K562 (cell line): ENCODE measurements around the gene MRPL41. TPM values are rescaled to one million over a fixed set of nuclear protein-coding genes. Genes with fewer than 3 reads are reported as not detected.

Source experiments
- BRD4 ChIP-seq: fragments of 200-600 bp; sonication (generic); IDR thresholded peaks from 2 replicates; pipeline ENCODE4 v1.6.1; 2017; ENCODE audit warnings: inconsistent platforms
- FOXM1 ChIP-seq, 2 experiments: fragments of 450-650 bp in 1 of 2; sonication (generic) in 1 of 2; formaldehyde crosslinking in 1 of 2; IDR thresholded peaks; 2 replicates each; pipeline versions ENCODE4 v1.6.1 to v1.9.0; 2017 to 2022; ENCODE audit warnings: low read depth in 2 of 2, mild to moderate bottlenecking in 2 of 2, missing genetic modification reagents in 1 of 2, moderate library complexity in 1 of 2
- HDAC1 ChIP-seq, 2 experiments: fragments of 450-650 bp; IDR thresholded peaks; 2 replicates each; pipeline ENCODE4 v1.6.1; 2016 to 2017; ENCODE audit warnings: inconsistent platforms in 1 of 2, mild to moderate bottlenecking in 1 of 2, moderate library complexity in 1 of 2
- KDM2B ChIP-seq: fragments of 250-450 bp; sonication (Bioruptor Pico); IDR thresholded peaks from 2 replicates; pipeline ENCODE4 v1.8.0; 2021; ENCODE audit warnings: mild to moderate bottlenecking, moderate library complexity
- MCM5 ChIP-seq: fragments of 450-650 bp; IDR thresholded peaks from 2 replicates; pipeline ENCODE4 v1.6.1; 2016; ENCODE audit warnings: low read depth
- MYBL2 ChIP-seq, 2 experiments: fragments of 450-650 bp in 1 of 2; sonication (generic) in 1 of 2; formaldehyde crosslinking in 1 of 2; IDR thresholded peaks; 2 replicates each; pipeline versions ENCODE4 v1.6.1 to v1.8.1; 2017 to 2022; ENCODE audit warnings: borderline replicate concordance in 1 of 2, inconsistent platforms in 1 of 2, low read depth in 1 of 2, mild to moderate bottlenecking in 1 of 2, missing genetic modification reagents in 1 of 2, moderate library complexity in 1 of 2
- RBM14 ChIP-seq: fragments of 200-400 bp; formaldehyde crosslinking; IDR thresholded peaks from 2 replicates; pipeline ENCODE4 v1.6.1; 2018; ENCODE audit warnings: low read depth, mild to moderate bottlenecking, low read length, moderate library complexity, borderline replicate concordance; ENCODE audit not compliant: insufficient read depth
- SIX5 ChIP-seq, 2 experiments: IDR thresholded peaks; 2 replicates each; pipeline ENCODE4 v1.6.1; 2011; ENCODE audit warnings: low read length in 2 of 2, borderline replicate concordance in 1 of 2, low read depth in 1 of 2, mild to moderate bottlenecking in 1 of 2, moderate library complexity in 1 of 2; ENCODE audit not compliant: insufficient read depth in 1 of 2
- SMARCA5 ChIP-seq: fragments of 450-650 bp; IDR thresholded peaks from 2 replicates; pipeline ENCODE4 v1.6.1; 2016
- YY1 ChIP-seq, 3 experiments: IDR thresholded peaks; 2 replicates each; pipeline ENCODE4 v1.6.1; 2011; ENCODE audit warnings: low read length in 2 of 3, mild to moderate bottlenecking in 2 of 3, moderate library complexity in 2 of 3, borderline replicate concordance in 1 of 3, control low read depth in 1 of 3, low read depth in 1 of 3; ENCODE audit not compliant: insufficient read depth in 3 of 3, insufficient replicate concordance in 2 of 3, control insufficient read depth in 1 of 3, insufficient read length in 1 of 3; ENCODE audit errors: extremely low read depth in 1 of 3
- polyA plus RNA-seq, 8 experiments: library from polyadenylated mRNA; depleted of rRNA in 4 of 8; stranded (reverse) in 5 of 8; unstranded in 3 of 8; fragments of >200 nt; fragmentation: Nextera tagmentation in 2 of 8; fragmentation: Illumina TruSeq in 1 of 8; extraction: Ambion mirVana in 2 of 8; extraction: Trizol in 1 of 8; gene quantifications; 2 replicates each; pipeline versions ENCODE4 v1.2.1 to v1.2.3, GENCODE V29; 2011 to 2014; ENCODE audit warnings: inconsistent platforms in 1 of 8, missing spikeins in 1 of 8
- total RNA-seq, 7 experiments: library from RNA; depleted of rRNA in 6 of 7; stranded (reverse); fragments of >200 nt in 6 of 7; fragmentation: Illumina TruSeq in 2 of 7; extraction: Trizol in 2 of 7; gene quantifications; 2 replicates each; pipeline versions ENCODE4 v1.2.1 to v1.2.3, GENCODE V29; 2011 to 2021; ENCODE audit warnings: low replicate concordance in 1 of 7

MRPL41 gene
- total and polyA plus RNA-seq, 9 of the 15 experiments (the other 6 are each of a cell fraction or from before 2014, with no cell fraction given) = 2.6 to 259 (median 21.6) TPM

- TF ChIP-seq SIX5 (IDR thresholded peaks at IDR 0.05; ENCODE audit: borderline replicate concordance in 1 of 2, insufficient read depth in 1 of 2, low read depth in 1 of 2, low read length in 2 of 2) (peak; percentile 37 to 55; a peak in 2 of 4 replicates), MCM5 (no peak), HDAC1 (IDR thresholded peaks at IDR 0.05) (peak in 1 of 2 experiments; percentile 84; a peak in 2 of 4 replicates), BRD4 (no peak), SMARCA5 (no peak), RBM14 (0 out of 2 replicates have a peak, but pooled peaks have one; percentile 18), MYBL2 (IDR thresholded peaks at IDR 0.05; ENCODE audit: low read depth) (no peak), MYBL2 (CRISPR knock-in tag; IDR thresholded peaks at IDR 0.05; ENCODE audit: borderline replicate concordance) (no peak), KDM2B (CRISPR knock-in tag) (peak; percentile 12; the same call in 1 of the 2 replicates), YY1 (IDR thresholded peaks at IDR 0.05; ENCODE audit: borderline replicate concordance in 1 of 3, control insufficient read depth in 1 of 3, extremely low read depth in 1 of 3, insufficient read depth in 3 of 3, insufficient read length in 1 of 3, insufficient replicate concordance in 2 of 3, low read depth in 1 of 3, low read length in 2 of 3) (peak in 2 of 3 experiments; percentile 61 to 68), FOXM1 (IDR thresholded peaks at IDR 0.05; ENCODE audit: low read depth) (no peak), FOXM1 (CRISPR knock-in tag; IDR thresholded peaks at IDR 0.05; ENCODE audit: low read depth) (peak; percentile 87; the same call in 1 of the 2 replicates)
Measured at GRCh38 chr9:137578518-137579258, 27.0 kb downstream of the MRPL41 start, which contains the start of gene DPH7 (continued).
